K562 (cell line): Measurements from ENCODE around the gene SMIM3. TPM values are rescaled to one million over a fixed set of nuclear protein-coding genes. Genes with fewer than 3 reads are reported as not detected.
A peak's percentile ranks its signal among the peaks of the same experiment; 100 is the strongest.

Experiments
- CBX8 ChIP-seq: fragments of 200-600 bp; sonication (generic); IDR thresholded peaks from 2 replicates; pipeline ENCODE4 v1.6.1; 2012; ENCODE audit warnings: borderline replicate concordance, mixed run types, low read depth, mild to moderate bottlenecking, moderate library complexity, mixed read lengths, low read length, control low read depth, inconsistent platforms; ENCODE audit not compliant: poor library complexity, severe bottlenecking; ENCODE audit errors: extremely low read depth
- CSDE1 ChIP-seq, 2 experiments: fragments of 450-650 bp; IDR thresholded peaks; 2 replicates each; pipeline ENCODE4 v1.6.1; 2016; ENCODE audit warnings: mild to moderate bottlenecking in 1 of 2
- DDX20 ChIP-seq: fragments of 450-650 bp; IDR thresholded peaks from 2 replicates; pipeline ENCODE4 v1.6.1; 2016; ENCODE audit warnings: missing genetic modification characterization, low read depth, mild to moderate bottlenecking, missing compliant biosample characterization, moderate library complexity
- DNMT1 ChIP-seq: fragments of 450-650 bp; IDR thresholded peaks from 2 replicates; pipeline ENCODE4 v1.6.1; 2016; ENCODE audit warnings: antibody characterized with exemption, mild to moderate bottlenecking
- ELF2 ChIP-seq: fragments of 250-450 bp; sonication (Bioruptor Pico); IDR thresholded peaks from 2 replicates; pipeline ENCODE4 v1.5.0; 2021; ENCODE audit warnings: mild to moderate bottlenecking
- ESRRA ChIP-seq: fragments of 450-650 bp; IDR thresholded peaks from 2 replicates; pipeline ENCODE4 v1.6.1; 2014; ENCODE audit warnings: low read depth, mild to moderate bottlenecking, moderate library complexity, borderline replicate concordance
- GTF2E2 ChIP-seq: fragments of 200-800 bp; sonication (Bioruptor generic); IDR thresholded peaks from 2 replicates; pipeline ENCODE4 v1.6.1; 2016; ENCODE audit warnings: missing genetic modification characterization, missing compliant biosample characterization
- HEY1 ChIP-seq: fragments of 250-450 bp; sonication (Bioruptor Pico); IDR thresholded peaks from 2 replicates; pipeline ENCODE4 v1.5.0; 2020; ENCODE audit warnings: mild to moderate bottlenecking, moderate library complexity, borderline replicate concordance
- LEF1 ChIP-seq: fragments of 450-650 bp; IDR thresholded peaks from 2 replicates; pipeline ENCODE4 v1.6.1; 2016; ENCODE audit warnings: mild to moderate bottlenecking
- MEF2A ChIP-seq: IDR thresholded peaks from 2 replicates; pipeline ENCODE4 v1.6.1; 2011; ENCODE audit warnings: low read depth, mild to moderate bottlenecking, low read length, moderate library complexity; ENCODE audit not compliant: control insufficient read depth
- MYC ChIP-seq, 2 experiments: fragments of 250-450 bp in 1 of 2; sonication (Bioruptor Pico) in 1 of 2; IDR thresholded peaks; 2 replicates each; pipeline versions ENCODE4 v1.5.1 to v1.6.1; 2012 to 2021; ENCODE audit warnings: low read depth in 2 of 2, borderline replicate concordance in 1 of 2, improper control_type of control experiment in 1 of 2, low read length in 1 of 2, mild to moderate bottlenecking in 1 of 2, moderate library complexity in 1 of 2
- MYNN ChIP-seq, 2 experiments: sonication (generic); formaldehyde crosslinking in 1 of 2; IDR thresholded peaks; 2 replicates each; pipeline versions ENCODE4 v1.5.0 to v1.6.1; 2016 to 2020; ENCODE audit warnings: antibody characterized with exemption in 1 of 2, missing genetic modification reagents in 1 of 2
- NFXL1 ChIP-seq: fragments of 450-650 bp; formaldehyde crosslinking; IDR thresholded peaks from 2 replicates; pipeline ENCODE4 v1.4.0; 2021; ENCODE audit warnings: mild to moderate bottlenecking
- NONO ChIP-seq, 2 experiments: fragments of 200-400 bp in 1 of 2; fragments of 450-650 bp in 1 of 2; formaldehyde crosslinking in 1 of 2; IDR thresholded peaks; 2 replicates each; pipeline ENCODE4 v1.6.1; 2017; ENCODE audit warnings: low read depth in 2 of 2, mild to moderate bottlenecking in 2 of 2, moderate library complexity in 2 of 2, low read length in 1 of 2
- NR3C1 ChIP-seq: sonication (generic); formaldehyde crosslinking; IDR thresholded peaks from 2 replicates; pipeline ENCODE4 v1.8.1; 2022; ENCODE audit warnings: missing genetic modification reagents
- SIRT6 ChIP-seq: IDR thresholded peaks from one replicate; pipeline ENCODE4 v1.6.1; 2012; ENCODE audit warnings: low read depth, mild to moderate bottlenecking, control low read depth, inconsistent platforms, low read length, moderate library complexity
- TCF7L2 ChIP-seq: fragments of 150-350 bp; IDR thresholded peaks from 2 replicates; pipeline ENCODE4 v1.6.1; 2016; ENCODE audit warnings: low read depth, mild to moderate bottlenecking, low read length, moderate library complexity
- U2AF2 ChIP-seq: fragments of 200-400 bp; formaldehyde crosslinking; optimal IDR thresholded peaks from 2 replicates; pipeline ENCODE3; 2017; ENCODE audit warnings: low read depth, mild to moderate bottlenecking, low read length
- ZC3H11A ChIP-seq: IDR thresholded peaks from 2 replicates; pipeline ENCODE4 v1.6.1; 2012; ENCODE audit warnings: low read depth, low read length, improper control_type of control experiment
- ZNF143 ChIP-seq: sonication (generic); formaldehyde crosslinking; IDR thresholded peaks from 2 replicates; pipeline ENCODE4 v1.9.0; 2022; ENCODE audit warnings: mild to moderate bottlenecking, missing genetic modification reagents
- ZNF146 ChIP-seq: IDR thresholded peaks from one replicate; pipeline ENCODE4 v1.6.1; 2018; ENCODE audit warnings: missing compliant biosample characterization; ENCODE audit not compliant: unreplicated experiment
- polyA plus RNA-seq, 8 experiments: library from polyadenylated mRNA; depleted of rRNA in 4 of 8; stranded (reverse) in 5 of 8; unstranded in 3 of 8; fragments of >200 nt; fragmentation: Nextera tagmentation in 2 of 8; fragmentation: Illumina TruSeq in 1 of 8; extraction: Ambion mirVana in 2 of 8; extraction: Trizol in 1 of 8; gene quantifications; 2 replicates each; pipeline versions ENCODE4 v1.2.1 to v1.2.3, GENCODE V29; 2011 to 2014; ENCODE audit warnings: inconsistent platforms in 1 of 8, missing spikeins in 1 of 8
- total RNA-seq, 7 experiments: library from RNA; depleted of rRNA in 6 of 7; stranded (reverse); fragments of >200 nt in 6 of 7; fragmentation: Illumina TruSeq in 2 of 7; extraction: Trizol in 2 of 7; gene quantifications; 2 replicates each; pipeline versions ENCODE4 v1.2.1 to v1.2.3, GENCODE V29; 2011 to 2021; ENCODE audit warnings: low replicate concordance in 1 of 7
- TF ChIP-seq, protein P1 (sequence below): fragments of 250-450 bp; sonication (Bioruptor Pico); IDR thresholded peaks from 2 replicates; pipeline ENCODE4 v1.5.0; 2021
- TF ChIP-seq, protein P2 (sequence below): fragments of 250-450 bp; sonication (Bioruptor Pico); IDR thresholded peaks from 2 replicates; pipeline ENCODE4 v1.5.0; 2021
- TF ChIP-seq, protein P3 (sequence below): sonication (generic); formaldehyde crosslinking; IDR thresholded peaks from 2 replicates; pipeline ENCODE4 v1.8.1; 2022; ENCODE audit warnings: missing genetic modification reagents
- TF ChIP-seq, protein P4 (sequence below): sonication (generic); formaldehyde crosslinking; IDR thresholded peaks from 2 replicates; pipeline ENCODE4 v1.4.0; 2020; ENCODE audit warnings: mild to moderate bottlenecking, missing genetic modification reagents

Gene SMIM3
- total and polyA plus RNA-seq, 9 of the 15 experiments (the other 6 are each of a cell fraction or from before 2014, with no cell fraction given) = 4.1 to 27.7 (median 13.6) TPM

DNA sequence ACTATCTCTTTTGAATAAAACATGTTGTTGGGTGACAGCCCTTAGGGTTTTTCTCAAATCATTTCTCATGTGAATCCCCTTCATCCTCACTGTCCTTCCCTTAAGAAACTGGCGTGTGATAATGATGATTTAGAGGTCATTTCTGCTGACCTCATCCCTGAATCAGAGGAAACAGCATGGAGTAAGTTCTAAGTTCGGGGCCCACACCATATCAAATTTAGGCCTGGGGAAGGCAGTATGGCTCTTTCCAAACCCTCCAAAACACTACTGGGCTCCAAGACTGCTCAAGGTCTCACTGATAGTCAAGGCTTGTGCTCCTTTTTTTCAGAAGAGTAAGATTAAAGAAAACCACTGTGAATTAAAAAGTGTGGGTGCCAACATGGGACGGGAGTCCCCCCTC, 872 bp upstream of the SMIM3 start (continued):
- TF ChIP-seq CSDE1 (IDR thresholded peaks at IDR 0.05) (no peak), ZNF146 (CRISPR knock-in tag) (no peak), NR3C1 (CRISPR knock-in tag) (no peak), MYNN (IDR thresholded peaks at IDR 0.05) (no peak), MYNN (CRISPR knock-in tag; IDR thresholded peaks at IDR 0.05) (no peak), DDX20 (tag) (no peak), HEY1 (CRISPR knock-in tag) (no peak), ZNF143 (no peak), CBX8 (no peak), TCF7L2 (no peak), SIRT6 (no peak), ESRRA (peak; percentile 91), GTF2E2 (tag) (no peak), ZC3H11A (no peak), DNMT1 (no peak), LEF1 (no peak), NONO (IDR thresholded peaks at IDR 0.05; ENCODE audit: low read depth in 2 of 2, low read length in 1 of 2) (no peak), ELF2 (CRISPR knock-in tag) (no peak), NFXL1 (no peak), U2AF2 (no peak), MYC (IDR thresholded peaks at IDR 0.05; ENCODE audit: low read depth, low read length) (no peak), MYC (CRISPR knock-in tag; IDR thresholded peaks at IDR 0.05; ENCODE audit: borderline replicate concordance, low read depth) (no peak), MEF2A (no peak)
- TF ChIP-seq, protein P1, sequence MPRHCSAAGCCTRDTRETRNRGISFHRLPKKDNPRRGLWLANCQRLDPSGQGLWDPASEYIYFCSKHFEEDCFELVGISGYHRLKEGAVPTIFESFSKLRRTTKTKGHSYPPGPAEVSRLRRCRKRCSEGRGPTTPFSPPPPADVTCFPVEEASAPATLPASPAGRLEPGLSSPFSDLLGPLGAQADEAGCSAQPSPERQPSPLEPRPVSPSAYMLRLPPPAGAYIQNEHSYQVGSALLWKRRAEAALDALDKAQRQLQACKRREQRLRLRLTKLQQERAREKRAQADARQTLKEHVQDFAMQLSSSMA (CRISPR knock-in tag) = no peak
- TF ChIP-seq, protein P2, sequence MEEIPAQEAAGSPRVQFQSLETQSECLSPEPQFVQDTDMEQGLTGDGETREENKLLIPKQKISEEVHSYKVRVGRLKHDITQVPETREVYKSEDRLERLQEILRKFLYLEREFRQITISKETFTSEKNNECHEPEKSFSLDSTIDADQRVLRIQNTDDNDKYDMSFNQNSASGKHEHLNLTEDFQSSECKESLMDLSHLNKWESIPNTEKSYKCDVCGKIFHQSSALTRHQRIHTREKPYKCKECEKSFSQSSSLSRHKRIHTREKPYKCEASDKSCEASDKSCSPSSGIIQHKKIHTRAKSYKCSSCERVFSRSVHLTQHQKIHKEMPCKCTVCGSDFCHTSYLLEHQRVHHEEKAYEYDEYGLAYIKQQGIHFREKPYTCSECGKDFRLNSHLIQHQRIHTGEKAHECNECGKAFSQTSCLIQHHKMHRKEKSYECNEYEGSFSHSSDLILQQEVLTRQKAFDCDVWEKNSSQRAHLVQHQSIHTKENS (CRISPR knock-in tag) = no peak
- TF ChIP-seq, protein P3, sequence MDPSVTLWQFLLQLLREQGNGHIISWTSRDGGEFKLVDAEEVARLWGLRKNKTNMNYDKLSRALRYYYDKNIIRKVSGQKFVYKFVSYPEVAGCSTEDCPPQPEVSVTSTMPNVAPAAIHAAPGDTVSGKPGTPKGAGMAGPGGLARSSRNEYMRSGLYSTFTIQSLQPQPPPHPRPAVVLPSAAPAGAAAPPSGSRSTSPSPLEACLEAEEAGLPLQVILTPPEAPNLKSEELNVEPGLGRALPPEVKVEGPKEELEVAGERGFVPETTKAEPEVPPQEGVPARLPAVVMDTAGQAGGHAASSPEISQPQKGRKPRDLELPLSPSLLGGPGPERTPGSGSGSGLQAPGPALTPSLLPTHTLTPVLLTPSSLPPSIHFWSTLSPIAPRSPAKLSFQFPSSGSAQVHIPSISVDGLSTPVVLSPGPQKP (CRISPR knock-in tag) = no peak
- TF ChIP-seq, protein P4, sequence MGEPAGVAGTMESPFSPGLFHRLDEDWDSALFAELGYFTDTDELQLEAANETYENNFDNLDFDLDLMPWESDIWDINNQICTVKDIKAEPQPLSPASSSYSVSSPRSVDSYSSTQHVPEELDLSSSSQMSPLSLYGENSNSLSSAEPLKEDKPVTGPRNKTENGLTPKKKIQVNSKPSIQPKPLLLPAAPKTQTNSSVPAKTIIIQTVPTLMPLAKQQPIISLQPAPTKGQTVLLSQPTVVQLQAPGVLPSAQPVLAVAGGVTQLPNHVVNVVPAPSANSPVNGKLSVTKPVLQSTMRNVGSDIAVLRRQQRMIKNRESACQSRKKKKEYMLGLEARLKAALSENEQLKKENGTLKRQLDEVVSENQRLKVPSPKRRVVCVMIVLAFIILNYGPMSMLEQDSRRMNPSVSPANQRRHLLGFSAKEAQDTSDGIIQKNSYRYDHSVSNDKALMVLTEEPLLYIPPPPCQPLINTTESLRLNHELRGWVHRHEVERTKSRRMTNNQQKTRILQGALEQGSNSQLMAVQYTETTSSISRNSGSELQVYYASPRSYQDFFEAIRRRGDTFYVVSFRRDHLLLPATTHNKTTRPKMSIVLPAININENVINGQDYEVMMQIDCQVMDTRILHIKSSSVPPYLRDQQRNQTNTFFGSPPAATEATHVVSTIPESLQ (CRISPR knock-in tag) = no peak
